Esophagus mucosa (tissue), 1 donor: ENCODE measurements around the gene ZSWIM4. TPM values are rescaled to one million over a fixed set of nuclear protein-coding genes. Genes with fewer than 3 reads are reported as not detected.
A peak's percentile ranks its signal among the peaks of the same experiment; 100 is the strongest.
"Not testable (repeated sequence)": the region's sequence is repeated elsewhere in the genome, so short reads cannot be mapped to it uniquely, and the experiment has no call there.

Experiments
- ATAC-seq: fragments of 200-7000 bp; cut with Tn5 transposase; one replicate; pipeline ENCODE4 v1.9.1; 2020
- total RNA-seq: library from RNA; stranded (reverse); gene quantifications from one replicate; pipeline ENCODE4 v1.2.4, GENCODE V29; 2023
- donor health status: DM: yes; HTN: yes; CAD: no.

The ZSWIM4 gene
- total RNA-seq, 1 donor from 2014 or later, result 10.9 TPM

DNA sequence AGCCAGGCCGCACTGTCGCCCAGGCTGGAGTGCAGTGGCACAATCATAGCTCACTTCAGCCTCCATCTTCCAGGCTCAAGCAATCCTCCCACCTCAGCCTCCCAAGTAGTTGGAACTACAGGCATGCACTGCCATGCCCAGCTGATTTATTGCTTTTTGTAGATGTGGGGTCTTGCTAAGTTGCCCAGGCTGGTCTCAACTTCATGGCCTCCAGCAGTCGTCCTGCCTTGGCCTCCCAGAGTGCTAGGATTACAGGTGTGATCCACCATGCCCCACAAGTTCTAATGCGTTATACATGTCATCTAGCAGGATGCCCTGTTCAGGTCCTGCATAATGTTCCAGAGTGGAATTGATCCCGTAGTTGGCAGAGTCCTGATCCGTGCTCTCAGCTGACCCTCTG is 16.4 kb upstream of the ZSWIM4 start:
- ATAC-seq, result no peak

DNA sequence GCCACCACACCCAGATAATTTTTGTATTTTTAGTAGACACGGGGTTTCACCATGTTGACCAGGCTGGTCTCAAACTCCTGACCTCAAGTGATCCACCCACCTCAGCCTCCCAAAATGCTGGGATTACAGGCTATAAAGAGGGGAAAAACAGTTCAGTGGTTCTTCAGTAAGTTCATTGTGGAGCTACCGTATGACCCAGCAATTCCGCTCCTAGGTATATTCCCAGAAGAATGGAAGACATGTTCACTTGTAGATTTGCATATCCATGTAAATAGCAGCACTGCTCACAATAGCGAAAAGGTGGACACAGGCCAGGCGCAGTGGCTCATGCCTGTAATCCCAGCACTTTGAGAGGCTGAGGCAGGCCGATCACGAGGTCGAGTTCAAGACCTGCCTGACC is 15.4 kb upstream of the ZSWIM4 start:
- not testable (repeated sequence) for ATAC-seq

DNA sequence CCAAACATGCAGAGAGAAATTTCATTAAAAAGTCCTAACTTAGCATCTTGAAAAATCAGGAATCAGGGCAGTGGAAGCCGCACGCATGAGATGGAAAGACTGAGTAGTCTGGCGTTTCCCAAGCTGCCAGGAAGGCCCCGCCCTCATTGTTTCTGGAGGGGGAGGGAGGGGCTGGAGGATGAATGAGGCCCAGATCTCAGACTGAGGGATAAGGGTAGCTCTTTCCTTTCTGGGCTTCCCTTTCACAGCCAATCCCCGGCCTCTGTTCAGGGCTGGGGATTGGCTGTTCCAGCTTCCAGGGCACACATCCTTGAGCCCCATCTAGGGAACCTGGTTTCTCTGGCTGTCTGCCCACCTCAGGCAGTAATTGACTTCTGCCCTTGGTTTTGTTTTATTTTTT is 13.7 kb upstream of the ZSWIM4 start:
- peak; percentile 67 for ATAC-seq

DNA sequence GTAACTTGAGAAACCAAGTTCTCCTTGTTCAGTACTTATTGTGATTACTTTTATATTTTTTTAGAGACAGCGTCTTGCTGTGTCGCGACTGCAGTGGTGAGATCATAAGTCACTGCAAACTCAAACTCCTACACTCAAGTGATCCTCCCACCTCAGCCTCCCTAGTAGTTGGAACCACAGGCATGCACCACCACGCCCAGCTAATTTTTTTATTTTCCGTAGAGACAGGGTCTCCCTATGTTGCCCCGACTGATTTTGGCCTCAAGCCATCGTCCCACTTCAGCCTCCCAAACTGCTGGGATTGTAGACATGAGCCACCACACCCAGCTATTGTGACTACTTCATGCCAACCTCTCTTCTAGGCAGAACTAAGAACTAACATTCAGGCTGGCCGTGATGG is 12.7 kb upstream of the ZSWIM4 start:
- peak; percentile 12 for ATAC-seq

DNA sequence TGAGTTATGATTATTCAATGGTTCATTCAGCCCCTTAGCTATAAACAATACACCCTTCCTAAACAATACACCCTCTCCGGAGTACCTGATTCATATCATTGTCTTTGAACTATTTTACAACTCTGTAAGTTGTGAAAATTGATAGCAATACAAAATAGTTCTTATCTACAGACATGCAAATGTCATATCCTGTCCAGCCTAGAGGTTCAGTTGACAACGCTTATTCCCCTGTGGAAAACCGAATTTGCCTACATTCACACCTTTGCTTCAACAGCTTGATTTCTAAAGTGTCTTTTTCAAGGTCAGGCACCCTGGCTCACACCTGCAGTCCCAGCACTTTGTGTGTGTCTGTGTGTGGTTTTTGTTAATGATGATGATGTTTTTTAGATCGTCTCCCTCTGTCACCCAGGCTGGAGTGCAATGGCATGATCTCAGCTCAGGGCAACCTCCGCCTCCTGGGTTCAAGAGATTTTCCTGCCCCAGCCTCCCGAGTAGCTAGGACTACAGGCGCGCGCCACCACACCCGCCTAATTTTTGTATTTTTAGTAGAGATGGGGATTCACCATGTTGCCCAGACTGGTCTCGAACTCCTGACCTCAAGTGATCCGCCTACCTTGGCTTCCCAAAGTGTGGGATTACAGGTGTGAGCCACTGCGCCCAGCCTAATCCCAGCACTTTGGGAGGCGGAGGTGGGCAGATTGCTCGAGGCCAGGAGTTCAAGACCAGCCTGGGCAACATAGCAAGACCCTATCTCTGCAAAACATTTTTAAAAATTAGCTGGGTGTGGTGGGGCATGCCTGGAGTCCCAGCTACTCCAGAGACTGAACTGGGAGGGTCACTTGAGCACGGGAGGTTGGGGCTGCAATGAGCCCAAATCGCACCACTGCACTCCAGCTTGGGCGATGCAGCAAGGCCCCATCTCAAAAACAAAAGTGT is 11.4 kb upstream of the ZSWIM4 start:
- no peak for ATAC-seq

DNA sequence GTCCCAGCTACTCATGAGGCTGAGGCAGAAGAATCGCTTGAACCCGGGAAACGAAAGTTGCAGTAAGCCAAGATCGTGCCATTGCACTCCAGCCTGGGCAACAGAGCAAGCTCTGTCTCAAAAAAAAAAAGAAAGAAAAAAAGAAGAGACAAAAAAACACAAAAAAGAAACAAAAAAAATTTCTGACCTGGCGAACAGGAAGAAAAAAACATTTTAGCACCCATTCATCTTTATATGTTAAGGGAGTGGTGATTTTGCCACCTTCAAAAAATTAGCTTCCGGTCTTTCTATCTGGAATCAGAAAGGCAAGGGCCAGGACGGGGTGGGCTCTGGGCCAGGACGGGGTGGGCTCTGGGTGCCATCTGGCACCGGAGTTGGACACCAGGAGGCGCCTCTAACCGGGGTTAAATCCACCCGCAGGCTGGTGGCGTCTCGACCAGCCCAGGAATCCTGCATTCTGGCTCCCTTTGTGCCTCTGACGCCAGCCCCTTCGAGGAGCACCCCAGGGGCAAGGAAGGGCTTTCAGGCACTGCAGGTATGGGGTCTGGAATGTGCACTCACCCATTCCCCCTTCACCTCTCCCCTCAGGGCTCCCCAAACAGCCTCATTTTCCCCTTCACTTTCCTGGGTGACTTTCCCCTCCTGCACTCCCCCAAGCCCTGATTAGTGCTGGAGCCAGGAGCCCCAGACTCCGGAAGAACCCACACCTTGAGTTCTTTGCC is 10.4 kb upstream of the ZSWIM4 start:
- ATAC-seq, result peak; percentile 44

DNA sequence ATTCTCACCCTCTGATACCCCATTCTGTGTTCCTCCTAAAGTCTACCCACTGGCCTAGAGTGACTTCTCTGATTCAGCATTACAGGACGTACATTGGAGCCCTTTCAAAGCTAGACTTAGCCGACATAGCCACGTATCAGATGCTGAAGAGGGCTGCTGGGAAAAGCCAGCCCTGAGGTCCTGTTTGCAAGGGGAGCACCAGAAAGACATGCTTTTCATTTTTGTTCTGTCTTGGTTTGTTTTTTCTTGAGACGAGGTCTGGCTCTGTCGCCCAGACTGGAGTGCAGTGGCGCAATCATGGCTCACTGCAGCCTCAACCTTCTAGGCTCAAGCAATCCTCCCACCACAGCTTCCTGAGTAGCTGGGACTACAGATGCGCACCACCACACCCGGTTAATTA is 6.3 kb upstream of the ZSWIM4 start:
- no peak for ATAC-seq

DNA sequence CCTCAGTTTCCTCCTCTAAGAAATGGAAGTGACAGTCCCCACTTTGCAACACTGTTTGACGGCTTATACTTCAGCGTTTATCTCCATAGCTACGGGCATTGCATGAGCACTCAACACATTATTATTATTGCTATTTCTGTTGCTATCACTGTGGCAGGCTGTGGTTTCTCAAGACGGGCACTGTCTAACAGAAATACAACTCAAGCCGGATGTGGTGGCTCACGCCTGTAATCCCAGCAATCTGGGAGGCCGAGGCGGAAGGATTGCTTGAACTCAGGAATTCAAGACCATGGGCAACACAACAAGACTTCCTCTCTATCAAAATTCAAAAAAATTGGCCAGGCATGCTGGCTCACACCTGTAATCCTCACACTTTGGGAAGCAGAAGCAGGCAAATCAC is 4.9 kb upstream of the ZSWIM4 start:
- no peak for ATAC-seq

DNA sequence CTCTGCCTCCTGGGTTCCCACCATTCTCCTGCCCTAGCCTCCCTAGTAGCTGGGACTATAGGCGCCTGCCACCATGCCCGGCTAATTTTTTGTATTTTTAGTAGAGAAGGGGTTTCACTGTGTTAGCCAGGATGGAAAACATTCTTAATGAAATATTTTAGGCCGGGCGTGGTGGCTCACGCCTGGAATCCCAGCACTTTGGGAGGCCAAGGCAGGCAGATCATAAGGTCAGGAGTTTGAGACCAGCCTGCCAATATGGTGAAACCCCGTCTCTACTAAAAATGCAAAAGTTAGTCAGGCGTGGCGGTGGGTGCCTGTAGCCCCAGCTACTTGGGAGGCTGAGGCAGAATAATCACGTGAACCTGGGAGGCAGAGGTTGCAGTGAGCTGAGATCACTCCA is 1.9 kb upstream of the ZSWIM4 start:
- not testable (repeated sequence) for ATAC-seq

DNA sequence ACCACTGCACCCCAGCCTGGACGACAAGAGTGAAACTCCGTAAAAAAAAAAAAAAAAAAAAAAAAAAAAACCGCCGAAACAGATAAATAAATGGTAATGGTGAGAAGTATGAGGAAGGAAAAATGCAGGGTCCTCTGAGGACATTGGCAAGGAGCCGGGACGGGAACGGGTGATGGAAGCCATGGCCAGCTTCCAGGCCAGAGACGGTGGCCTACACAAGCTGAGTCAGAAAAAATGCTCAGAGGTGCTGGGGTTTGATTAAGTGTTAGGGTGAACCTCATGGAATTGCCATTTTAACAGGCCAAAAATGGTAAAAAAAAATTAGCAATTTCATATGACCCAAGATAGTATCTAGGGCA is 866 bp upstream of the ZSWIM4 start:
- no peak for ATAC-seq

DNA sequence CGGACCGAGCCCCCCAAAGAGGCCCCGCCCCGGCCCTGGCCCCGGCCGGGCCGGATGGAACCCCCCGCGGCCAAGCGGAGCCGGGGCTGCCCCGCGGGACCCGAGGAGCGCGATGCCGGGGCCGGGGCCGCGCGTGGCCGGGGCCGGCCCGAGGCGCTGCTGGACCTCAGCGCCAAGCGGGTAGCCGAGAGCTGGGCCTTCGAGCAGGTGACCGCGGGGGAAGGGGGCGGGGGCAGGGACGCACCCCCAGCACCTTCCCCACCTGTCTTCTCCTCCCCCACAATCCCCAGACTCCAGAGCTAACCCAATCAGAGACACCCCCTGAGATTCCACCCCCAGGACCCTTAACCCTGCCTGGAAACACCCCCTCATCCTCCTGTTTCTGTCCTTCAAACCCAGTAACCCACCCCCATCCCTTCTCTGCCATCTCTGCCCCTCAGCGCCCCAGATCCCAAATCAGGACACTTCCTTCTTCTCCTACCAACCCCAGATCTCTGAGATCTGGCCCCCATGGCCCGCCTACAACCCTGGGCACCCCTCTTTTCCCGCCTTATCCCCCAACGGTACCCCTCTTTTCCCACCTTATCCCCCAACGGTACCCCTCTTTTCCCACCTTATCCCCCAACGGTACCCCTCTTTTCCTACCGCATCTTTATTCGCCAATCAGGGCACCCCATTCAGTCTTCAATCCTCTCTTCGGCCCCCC is 505 bp downstream of the ZSWIM4 start:
- peak; percentile 9 for ATAC-seq

DNA sequence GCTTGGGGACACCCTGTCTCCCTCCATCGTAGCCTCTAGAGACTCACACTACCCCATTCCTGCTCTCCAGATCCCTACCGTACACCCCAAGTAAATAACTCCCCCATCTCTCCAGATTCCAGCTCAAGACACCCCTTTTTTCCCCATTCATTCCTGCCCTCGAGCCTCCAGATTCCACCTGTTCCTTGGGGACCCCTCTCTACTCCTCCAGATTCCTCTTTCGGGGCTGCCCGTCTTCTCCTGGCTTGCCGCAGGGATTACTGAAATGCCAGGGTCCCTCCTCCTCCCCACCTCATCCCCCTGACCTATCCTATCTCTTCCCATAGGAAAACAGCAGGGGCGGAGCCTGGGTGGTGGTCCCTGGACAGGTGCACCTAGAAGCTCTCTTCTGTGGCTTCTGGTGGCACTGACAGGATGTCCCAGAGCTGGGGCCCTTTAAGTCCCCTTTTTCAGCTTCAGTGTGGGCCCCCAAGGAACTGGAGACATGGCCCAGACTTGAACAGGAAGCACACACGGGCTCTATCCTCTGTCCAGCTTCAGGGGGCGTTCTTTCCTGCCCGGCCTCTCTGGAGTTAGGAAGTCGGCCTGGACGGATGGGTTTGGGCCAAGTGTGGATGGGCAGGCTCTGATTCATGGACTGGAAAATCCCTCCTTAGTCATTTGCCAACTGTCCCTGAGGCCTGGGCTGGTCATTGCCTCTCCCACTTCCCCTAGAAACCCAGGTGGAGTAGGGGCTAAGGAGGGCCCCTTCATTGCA is 1.2 kb downstream of the ZSWIM4 start:
- peak; percentile 49 for ATAC-seq

DNA sequence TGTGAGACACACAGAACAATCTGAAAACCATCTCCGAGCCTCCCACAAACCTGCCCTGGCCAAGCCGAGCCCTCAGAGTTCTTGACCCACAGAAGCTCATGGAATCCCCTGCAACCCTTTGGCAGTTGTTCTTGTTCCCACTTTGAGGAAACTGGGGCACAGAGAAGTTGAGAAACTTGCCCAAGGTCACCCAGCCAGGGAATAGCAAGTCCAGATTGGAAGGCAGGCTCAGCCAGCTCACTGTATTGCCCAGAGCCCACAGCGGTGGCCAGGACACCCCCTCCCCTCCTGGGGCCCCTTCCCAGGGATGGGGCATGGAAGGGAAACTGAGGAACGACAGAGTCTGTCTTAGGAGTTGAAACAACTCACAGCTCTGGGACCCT is 1.8 kb downstream of the ZSWIM4 start:
- ATAC-seq, result no peak

DNA sequence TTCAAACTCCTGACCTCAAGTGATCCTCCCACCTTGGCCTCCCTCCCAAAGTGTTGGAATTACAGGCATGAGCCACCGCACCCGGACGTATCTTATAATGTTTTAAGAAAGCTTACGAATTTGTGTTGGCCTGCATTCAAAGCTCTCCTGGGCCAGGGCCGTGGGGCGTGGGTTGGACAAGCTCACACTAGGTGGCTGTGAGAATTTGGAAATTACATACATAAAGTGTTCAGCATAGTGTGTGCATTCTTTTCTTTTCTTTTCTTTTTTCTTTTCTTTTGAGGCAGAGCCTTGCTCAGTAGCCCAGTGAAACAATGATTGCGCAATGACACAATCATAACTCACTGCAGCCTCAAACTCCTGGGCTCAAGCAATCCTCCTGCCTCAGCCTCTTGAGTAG is 2.6 kb downstream of the ZSWIM4 start:
- peak; percentile 13 for ATAC-seq

DNA sequence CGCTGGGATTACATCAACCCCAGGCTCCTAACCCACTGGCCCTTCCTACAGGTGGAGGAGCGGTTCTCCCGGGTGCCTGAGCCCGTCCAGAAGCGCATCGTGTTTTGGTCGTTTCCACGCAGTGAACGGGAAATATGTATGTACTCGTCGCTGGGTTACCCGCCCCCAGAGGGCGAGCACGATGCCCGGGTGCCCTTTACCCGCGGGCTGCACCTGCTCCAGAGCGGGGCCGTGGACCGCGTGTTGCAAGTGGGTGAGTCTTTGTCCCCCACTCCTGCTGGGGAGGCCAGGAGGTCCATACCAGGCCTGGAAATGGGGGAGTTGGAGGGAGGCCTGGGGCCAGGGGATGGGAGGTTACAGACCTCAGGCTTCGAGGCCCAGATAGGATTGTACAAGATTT is 4.4 kb downstream of the ZSWIM4 start:
- no peak for ATAC-seq

DNA sequence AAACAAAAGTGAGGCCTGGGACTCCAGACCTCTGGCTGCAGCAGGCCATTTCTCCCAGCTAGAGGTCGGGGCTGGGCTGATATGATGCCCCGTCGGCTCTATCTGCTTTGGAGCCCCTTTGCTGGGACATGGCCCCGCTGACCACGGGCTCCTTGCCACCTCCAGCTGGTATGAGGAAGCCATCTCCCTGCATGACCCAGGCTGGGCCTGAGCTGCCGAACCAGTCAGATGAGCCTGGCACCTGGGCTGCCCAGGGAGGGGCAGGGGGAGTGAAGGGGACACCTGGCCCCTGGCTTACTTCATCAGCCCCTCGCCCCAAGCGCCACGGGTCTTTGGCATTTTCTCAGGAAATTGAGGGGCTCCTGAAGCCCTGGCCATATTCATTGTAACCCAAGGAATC is 7.8 kb downstream of the ZSWIM4 start:
- ATAC-seq, result peak; percentile 91

DNA sequence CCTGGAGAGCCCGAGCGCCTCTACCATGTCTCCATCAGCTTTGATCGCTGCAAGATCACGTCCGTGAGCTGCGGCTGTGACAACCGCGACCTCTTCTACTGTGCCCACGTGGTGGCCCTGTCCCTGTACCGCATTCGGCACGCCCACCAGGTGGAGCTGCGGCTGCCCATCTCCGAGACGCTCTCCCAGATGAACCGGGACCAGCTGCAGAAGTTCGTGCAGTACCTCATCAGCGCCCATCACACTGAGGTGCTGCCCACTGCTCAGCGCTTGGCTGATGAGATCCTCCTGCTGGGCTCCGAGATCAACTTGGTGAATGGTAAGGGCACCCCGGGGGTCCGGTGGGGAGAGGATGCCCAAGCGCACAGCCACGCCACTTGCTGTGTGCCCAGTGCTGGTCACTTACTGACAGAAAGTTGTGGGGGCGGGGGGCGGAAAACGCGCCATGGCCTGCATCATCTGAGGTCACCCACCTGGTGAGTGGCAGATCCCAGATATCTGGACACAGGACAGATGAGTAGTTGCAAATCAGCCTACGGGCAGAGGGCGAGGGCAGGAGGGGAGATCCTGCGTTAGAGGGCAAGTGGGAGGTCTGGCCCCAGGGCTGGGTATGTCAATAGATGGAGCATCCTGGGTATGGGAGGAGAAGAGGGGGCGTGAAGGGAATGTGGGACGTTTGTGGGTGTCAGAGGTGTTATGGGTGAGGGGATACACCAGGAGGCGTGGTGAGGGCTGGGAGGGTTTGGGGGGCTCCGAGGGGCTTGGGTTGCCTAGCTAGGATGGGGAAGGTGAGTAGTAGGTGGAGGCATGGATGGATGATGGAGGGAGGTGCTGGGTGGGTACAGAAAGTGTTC is 9.8 kb downstream of the ZSWIM4 start:
- ATAC-seq, result no peak

DNA sequence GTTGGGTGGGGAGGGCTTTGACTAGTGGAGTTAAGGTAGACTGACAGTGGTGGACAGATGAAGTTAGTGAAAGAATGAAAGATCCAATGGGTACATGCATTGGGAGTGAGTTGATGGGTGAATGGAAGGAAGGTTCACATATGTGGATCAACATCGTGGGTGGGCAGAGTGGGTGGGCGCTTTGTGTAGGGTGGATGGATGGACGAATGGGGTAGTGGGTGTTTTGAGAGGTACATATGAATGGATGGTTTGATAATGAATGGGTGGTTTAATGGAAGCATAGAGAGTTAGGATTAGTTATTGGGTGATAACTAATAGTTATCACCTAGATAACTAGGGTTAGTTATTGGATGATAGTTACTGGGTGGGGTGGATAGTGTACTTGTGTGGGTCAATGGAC is 11.5 kb downstream of the ZSWIM4 start:
- ATAC-seq, result no peak

DNA sequence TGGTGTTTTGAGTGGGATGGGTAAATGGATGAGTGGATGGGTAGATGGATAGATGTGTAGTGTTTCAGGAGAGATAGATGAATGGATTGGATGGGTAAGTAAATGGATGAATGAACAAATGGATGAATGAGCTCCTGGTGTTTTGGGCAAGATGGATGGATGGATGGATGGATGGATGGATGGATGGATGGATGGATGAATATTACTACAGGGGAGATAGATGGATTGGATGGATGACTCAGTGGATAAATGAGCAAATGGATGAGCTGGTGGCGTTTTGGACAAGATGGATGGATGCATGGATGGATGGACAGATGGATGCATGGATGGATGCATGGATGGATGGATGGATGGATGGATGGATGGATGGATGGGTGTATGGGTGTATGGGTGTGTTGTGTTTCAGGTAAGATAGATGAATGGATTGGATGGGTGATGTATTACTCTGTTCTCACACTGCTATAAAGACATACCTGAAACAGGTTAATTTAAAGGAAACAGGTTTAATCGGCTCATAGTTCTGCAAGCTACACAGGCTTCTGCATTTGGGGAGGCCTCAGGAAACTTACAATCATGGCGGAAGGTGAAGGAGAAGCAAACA is 12.3 kb downstream of the ZSWIM4 start:
- ATAC-seq, result no peak

DNA sequence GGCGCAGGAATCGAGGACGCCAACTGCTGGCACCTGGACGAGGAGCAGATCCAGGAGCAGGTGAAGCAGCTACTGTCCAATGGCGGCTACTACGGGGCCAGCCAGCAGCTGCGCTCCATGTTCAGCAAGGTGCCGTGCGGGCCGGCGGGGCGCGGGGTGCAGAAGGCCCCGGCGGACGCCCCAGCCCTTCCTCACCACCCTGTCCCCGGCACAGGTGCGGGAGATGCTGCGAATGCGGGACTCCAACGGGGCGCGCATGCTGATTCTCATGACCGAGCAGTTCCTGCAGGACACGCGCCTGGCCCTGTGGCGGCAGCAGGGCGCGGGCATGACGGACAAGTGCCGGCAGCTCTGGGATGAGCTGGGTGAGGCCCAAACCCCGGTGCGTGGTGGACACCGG is 13.6 kb downstream of the ZSWIM4 start:
- peak; percentile 7 for ATAC-seq

DNA sequence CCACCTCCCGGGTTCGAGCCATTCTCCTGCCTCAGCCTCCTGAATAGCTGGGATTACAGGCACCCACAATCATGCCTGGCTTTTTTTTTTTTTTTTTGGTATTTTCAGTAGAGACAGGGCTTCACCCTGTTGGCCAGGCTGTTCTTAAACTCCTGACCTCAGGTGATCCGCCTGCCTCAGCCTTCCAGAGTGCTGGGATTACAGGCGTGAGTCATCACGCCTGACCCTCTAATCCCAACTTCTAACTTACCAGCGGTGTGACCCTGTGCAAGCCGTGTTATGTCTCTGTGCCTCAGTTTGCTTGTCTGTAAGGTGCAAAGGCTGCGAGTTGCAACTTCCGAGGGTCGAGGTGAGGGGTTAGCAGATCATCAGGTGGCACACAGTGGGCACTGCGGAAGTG is 17.3 kb downstream of the ZSWIM4 start:
- no peak for ATAC-seq
